HG03439 (cell line): ENCODE measurements around the gene SCGB1A1.

ENCODE experiments used
- ATAC-seq: cut with Tn5 transposase; IDR thresholded peaks from one replicate; pipeline ENCODE4 v1.9.1; 2021; ENCODE audit warnings: mild to moderate bottlenecking, moderate library complexity; ENCODE audit not compliant: unreplicated experiment

The SCGB1A1 gene

DNA sequence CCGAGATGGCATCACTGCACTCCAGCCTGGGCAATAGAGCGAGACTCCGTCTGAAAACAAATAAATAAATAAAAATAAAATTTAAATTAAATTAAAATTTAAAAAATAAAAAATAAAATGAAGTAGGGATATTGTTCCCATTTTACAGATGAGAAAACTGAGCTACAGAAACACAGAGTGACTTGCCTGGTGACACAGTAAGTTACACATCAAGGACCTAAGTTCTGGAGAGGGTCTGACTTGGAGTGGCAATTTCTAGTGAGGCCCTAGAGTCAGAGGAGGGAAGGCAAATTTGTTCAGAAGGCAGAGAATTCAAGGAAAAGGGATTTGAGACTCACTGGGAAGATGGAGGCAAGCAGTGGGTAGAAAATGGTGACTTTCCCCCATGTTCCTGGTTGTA is 2.0 kb downstream of the SCGB1A1 start:
- ATAC-seq, result no peak

- ATAC-seq, result no peak
These were observed 3.2 kb downstream of the SCGB1A1 start for GRCh38 chr11:62421996-62422395.

DNA sequence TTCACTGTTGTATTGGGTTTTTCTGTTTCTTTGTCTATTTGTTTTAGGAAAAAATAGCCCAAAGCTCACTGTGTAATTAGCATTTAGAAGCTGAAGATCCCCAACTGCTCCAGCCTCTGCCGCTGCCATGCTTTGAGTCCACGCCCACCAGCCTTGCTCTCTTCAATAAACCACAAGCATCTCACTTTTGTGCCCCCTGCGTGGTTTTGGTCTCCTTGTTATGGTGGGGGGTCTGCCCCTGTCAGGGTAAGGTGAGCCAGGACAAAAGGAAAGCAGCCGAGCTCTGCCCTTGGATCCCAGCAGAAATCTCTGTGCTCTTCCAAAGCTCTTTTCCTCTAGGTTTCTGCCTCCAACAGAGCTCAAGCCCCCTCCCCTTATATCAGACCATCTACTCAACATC is 4.2 kb downstream of the SCGB1A1 start:
- ATAC-seq, result no peak

- ATAC-seq, result no peak
These were observed 8.9 kb downstream of the SCGB1A1 start for GRCh38 chr11:62427630-62428233.

DNA sequence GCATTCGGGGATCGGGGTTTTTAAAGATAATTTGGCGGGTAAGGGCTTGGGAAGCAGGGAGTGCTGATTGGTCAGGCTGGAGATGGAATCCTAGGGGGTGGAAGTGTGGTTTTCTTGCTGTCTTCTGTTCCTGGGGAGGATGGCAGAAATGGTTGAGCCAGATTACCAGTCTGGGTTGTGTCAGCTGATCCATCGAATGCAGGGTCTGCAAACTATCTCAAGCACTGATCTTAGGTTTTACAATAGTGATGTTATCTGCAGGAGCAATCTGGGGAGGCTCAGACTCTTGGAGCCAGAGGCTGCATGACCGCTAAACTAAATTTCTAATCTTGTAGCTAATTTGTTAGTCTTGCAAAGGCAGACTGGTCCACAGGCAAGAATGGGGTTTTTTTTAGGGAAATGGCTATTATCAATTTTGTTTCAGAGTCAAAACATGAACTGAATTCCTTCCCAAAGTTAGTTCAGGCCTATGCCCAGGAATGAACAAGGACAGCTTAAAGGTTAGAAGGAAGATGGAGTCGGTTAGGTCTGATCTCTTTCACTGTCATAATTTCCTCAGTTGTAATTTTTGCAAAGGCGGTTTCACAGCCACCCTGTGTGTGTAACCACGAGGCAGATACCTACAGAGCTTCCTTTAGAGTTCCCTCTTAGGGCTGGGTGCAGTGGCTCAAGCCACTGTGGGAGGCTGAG is 10.2 kb downstream of the SCGB1A1 start:
- ATAC-seq, result no peak

GRCh38 chr11:62430425-62430824 is 11.6 kb downstream of the SCGB1A1 start:
- no peak for ATAC-seq

GRCh38 chr11:62431171-62431901 is 12.5 kb downstream of the SCGB1A1 start:
- no peak for ATAC-seq

DNA sequence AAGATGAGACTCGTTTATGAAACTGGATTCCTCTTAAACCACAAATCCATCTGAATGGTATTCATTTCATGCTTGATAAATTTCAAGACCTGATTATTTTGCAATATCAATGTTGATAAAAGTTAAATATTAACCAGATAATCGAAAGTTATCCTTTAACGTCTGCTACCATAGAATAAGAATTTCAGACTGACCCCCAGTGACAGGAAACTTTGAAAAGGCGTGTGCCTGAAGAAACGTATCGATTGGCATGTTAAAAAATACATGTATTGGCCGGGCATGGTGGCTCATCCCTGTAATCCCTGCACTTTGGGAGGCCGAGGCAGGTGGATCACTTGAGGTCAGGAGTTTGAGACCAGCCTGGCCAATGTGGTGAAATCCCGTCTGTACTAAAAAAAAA is 13.9 kb downstream of the SCGB1A1 start:
- no peak for ATAC-seq

- ATAC-seq, result no peak
These were observed 14.5 kb downstream of the SCGB1A1 start for GRCh38 chr11:62433141-62433903.

GRCh38 chr11:62433904-62434276 is 15.1 kb downstream of the SCGB1A1 start:
- no peak for ATAC-seq

GRCh38 chr11:62435846-62436660 is 17.2 kb downstream of the SCGB1A1 start:
- no peak for ATAC-seq

- ATAC-seq, result no peak
These were observed 18.8 kb downstream of the SCGB1A1 start for GRCh38 chr11:62437616-62438015.

DNA sequence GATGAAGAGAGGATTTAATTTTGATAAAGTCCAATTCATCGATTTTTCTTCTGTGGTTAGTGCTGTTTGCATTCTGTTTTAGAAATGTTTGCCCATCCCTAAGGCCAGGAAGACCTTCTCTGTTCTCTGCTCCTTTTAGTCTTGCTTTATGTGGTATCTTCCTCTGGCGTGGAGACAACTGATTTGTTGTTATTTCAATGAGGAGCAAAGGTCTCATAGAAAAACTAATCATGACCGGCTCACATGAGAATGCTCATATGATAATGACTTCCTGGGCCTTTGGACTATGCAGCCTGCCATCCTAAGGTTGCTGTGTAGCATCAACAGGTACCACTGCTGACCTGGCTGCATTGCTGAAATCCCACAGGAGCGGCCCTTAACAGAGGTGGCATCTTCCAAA is 19.8 kb downstream of the SCGB1A1 start:
- ATAC-seq, result no peak

DNA sequence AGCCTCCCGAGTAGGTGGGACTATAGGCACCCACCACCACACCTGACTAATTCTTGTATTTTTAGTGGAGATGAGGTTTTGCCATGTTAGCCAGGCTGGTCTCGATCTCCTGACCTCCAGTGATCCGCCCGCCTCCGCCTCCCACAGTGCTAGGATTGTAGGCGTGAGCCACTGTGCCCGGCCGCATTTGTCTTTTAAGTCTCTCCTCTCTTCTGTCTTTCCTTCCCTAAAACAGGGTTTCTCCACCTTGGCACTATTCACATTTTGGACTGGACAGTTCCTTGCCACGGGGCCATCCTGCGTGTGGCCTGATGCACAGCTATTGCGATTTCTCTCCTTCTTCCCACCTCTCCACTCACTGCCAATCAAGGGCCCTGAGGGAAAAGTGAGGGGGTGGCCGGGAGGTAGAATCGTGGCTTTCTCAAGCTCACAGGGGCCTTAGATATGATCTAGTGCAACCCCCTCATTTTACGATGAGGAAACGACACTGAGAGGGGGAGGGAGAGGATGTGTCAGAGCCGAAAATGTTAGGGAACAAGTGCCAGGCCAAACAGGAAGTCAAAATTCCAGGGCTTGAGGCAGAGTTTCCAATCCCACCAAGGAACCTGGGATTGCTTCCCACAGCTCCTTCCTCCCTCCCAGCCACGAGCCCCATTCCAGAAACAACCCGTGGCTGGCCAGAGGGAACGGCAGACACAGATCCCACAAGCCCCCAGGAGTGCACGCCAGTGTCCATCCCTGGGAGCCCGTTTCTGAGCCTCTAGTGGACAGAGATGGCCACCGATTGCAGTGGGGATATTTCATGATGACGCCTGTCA is 21.2 kb downstream of the SCGB1A1 start:
- ATAC-seq, result no peak

- ATAC-seq, result no peak
These were observed 24.8 kb downstream of the SCGB1A1 start for GRCh38 chr11:62443390-62444235.

DNA sequence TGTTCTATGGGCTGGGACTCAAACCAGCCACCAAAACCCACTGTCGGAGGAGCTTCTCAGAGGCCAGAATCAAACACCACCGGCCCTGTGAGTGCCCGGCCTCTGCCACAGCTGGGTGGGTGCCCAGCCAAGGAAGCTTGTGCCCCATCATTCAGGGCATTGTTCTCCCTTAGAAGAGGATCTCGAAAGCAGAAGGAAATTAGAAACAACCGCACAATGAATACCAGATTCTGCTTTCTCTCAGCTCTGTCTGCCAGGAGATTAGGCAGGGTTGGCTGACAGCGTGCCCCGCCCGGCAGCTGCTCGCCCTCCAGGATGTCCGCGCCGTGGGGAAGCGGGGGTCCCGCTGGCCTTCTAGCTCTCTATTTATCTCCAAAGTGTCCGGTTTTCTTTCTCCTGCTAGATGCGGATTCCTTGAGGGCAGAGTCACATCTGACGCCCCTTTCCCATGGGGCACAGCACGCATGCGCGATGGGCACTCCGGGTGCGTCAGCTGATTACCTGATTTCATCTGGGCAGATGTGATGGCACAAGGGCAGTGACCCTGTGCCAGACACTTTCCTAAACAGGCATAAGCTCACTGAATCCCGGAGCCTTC is 25.5 kb downstream of the SCGB1A1 start:
- no peak for ATAC-seq

DNA sequence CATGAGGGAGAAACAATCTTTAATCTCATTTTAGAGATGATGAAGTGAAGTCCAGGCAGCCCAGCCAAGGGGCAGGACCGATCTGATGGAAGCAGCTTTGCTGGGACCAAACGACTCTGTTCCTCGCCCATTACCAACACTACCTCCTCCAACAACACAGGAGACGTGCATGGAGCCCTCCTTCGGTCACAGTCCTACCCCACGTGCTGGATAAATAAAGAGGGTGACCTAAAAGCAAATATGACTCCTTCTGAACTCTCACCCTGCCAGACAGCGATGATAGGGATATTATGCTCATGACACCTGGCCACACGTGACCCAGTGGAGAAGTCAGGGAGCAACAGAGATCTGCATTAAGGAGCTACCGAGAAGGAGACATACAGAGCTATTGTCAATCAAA is 26.0 kb downstream of the SCGB1A1 start:
- ATAC-seq, result no peak

DNA sequence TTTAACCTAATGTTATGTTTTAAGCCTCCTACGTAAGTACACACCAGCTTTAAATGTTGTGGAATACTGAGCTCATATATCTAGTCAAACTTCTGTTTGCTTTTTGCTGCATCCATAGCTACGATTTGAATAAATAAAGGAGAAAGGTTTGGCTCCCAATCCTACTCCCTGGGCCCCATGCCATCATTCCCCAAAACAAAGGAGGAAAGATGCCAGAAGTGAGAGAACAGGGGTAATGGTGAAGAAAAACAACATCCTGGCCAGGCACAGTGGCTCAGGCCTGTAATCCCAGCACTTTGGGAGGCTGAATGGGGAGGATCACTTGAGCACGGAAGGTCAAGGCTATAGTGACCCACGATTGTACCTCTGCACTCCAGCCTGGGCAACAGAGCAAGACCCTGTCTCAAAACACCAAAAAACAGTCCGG is 26.5 kb downstream of the SCGB1A1 start:
- no peak for ATAC-seq
